H1 (cell line): ENCODE measurements around the gene USH1C. TPM values are rescaled to one million over a fixed set of nuclear protein-coding genes. Genes with fewer than 3 reads are reported as not detected.

Source experiments
- CTCF ChIA-PET: fragments of 300-600 bp; sonication (Branson Sonifier 250); formaldehyde crosslinking; loops from one replicate; lab custom pipeline; 2021; ENCODE audit not compliant: partially characterized antibody; lab: Charles Lee
- POLR2A ChIA-PET: fragments of 300-600 bp; sonication (Branson Sonifier 250); formaldehyde crosslinking; loops from one replicate; lab custom pipeline; 2021; ENCODE audit warnings: inconsistent platforms; ENCODE audit not compliant: partially characterized antibody; lab: Charles Lee
- DNase-seq, 2 experiments: peaks; one replicate each; pipeline versions ENCODE4 v3.0.0 to v3.0.0-alpha.2; 2010 to 2022; ENCODE audit warnings: low spot score in 2 of 2, low read depth in 1 of 2, mixed read lengths in 1 of 2
- FAIRE-seq: peaks from 2 replicates; lab custom pipeline; 2011; peaks lifted over from hg19 to GRCh38; lab: Jason Lieb, UNC
- H2AFZ ChIP-seq: 2 replicates; pipeline ENCODE4 v1.8.1; 2012; ENCODE audit warnings: low read length, inconsistent platforms
- H2AK5ac ChIP-seq: 2 replicates; pipeline ENCODE4 v1.6.1; 2013; ENCODE audit warnings: low read depth, low read length
- H2BK120ac ChIP-seq: replicated peaks from 2 replicates; pipeline ENCODE3; 2013; ENCODE audit warnings: low read depth, low read length, inconsistent platforms
- H2BK12ac ChIP-seq: 2 replicates; pipeline ENCODE4 v1.6.1; 2013; ENCODE audit warnings: low read depth, low read length
- H2BK15ac ChIP-seq: 2 replicates; pipeline ENCODE4 v1.6.1; 2013; ENCODE audit warnings: low read length
- H2BK20ac ChIP-seq: 2 replicates; pipeline ENCODE4 v1.6.1; 2013; ENCODE audit warnings: low read length
- H2BK5ac ChIP-seq: 2 replicates; pipeline ENCODE4 v1.6.1; 2013; ENCODE audit warnings: low read depth, low read length
- H3K14ac ChIP-seq: 2 replicates; pipeline ENCODE4 v1.6.1; 2013; ENCODE audit warnings: inconsistent platforms; ENCODE audit not compliant: insufficient read length
- H3K18ac ChIP-seq: 2 replicates; pipeline ENCODE4 v1.6.1; 2013; ENCODE audit warnings: low read length; ENCODE audit errors: extremely low read depth
- H3K23ac ChIP-seq: 2 replicates; pipeline ENCODE4 v1.6.1; 2013; ENCODE audit warnings: inconsistent platforms; ENCODE audit not compliant: insufficient read length
- H3K23me2 ChIP-seq: 2 replicates; pipeline ENCODE4 v1.6.1; 2013; ENCODE audit warnings: low read depth, low read length
- H3K27ac ChIP-seq: 2 replicates; pipeline ENCODE4 v1.6.1; 2011; ENCODE audit warnings: low read depth, low read length, inconsistent platforms
- H3K27me3 ChIP-seq, 4 experiments: replicated peaks in 1 of 4; 1 replicate in 1 of 4; 2 replicates in 3 of 4; pipeline versions ENCODE4 v1.6.1 to v1.8.1; 2011 to 2013; ENCODE audit warnings: low read length in 3 of 4, mild to moderate bottlenecking in 3 of 4, inconsistent platforms in 2 of 4, mixed read lengths in 2 of 4, moderate library complexity in 1 of 4; ENCODE audit not compliant: control insufficient read depth in 3 of 4, insufficient read depth in 3 of 4; ENCODE audit errors: extremely low read depth in 1 of 4
- H3K36me3 ChIP-seq, 4 experiments: 2 replicates each; pipeline versions ENCODE4 v1.6.1 to v1.8.1; 2011 to 2013; ENCODE audit warnings: mild to moderate bottlenecking in 4 of 4, low read length in 3 of 4, moderate library complexity in 2 of 4, control low read depth in 1 of 4, inconsistent platforms in 1 of 4; ENCODE audit not compliant: insufficient read depth in 4 of 4, control insufficient read depth in 2 of 4
- H3K4ac ChIP-seq: replicated peaks from 2 replicates; pipeline ENCODE3; 2013; ENCODE audit warnings: low read length, low read depth, mixed read lengths, inconsistent platforms; ENCODE audit not compliant: insufficient read length
- H3K4me1 ChIP-seq, 4 experiments: replicated peaks in 1 of 4; 1 replicate in 1 of 4; 2 replicates in 3 of 4; pipeline versions ENCODE4 v1.6.1 to v1.8.1; 2011 to 2013; ENCODE audit warnings: low read length in 3 of 4, inconsistent platforms in 2 of 4, mixed read lengths in 1 of 4; ENCODE audit not compliant: insufficient read depth in 4 of 4, control insufficient read depth in 3 of 4
- H3K4me2 ChIP-seq, 2 experiments: 2 replicates each; pipeline versions ENCODE4 v1.6.1 to v1.8.1; 2011 to 2013; ENCODE audit warnings: low read depth in 2 of 2, low read length in 2 of 2, control low read depth in 1 of 2, inconsistent platforms in 1 of 2, mild to moderate bottlenecking in 1 of 2; ENCODE audit not compliant: insufficient read depth in 1 of 2
- H3K4me3 ChIP-seq, 4 experiments: fragments of 200-600, 300-600 bp in 1 of 4; sonication (generic), shearing (Covaris generic), sonication (Bioruptor Twin) in 1 of 4; 2 replicates each; pipeline versions ENCODE4 v1.5.1 to v1.8.1; 2011 to 2016; ENCODE audit warnings: low read length in 4 of 4, low read depth in 3 of 4, control low read depth in 2 of 4, inconsistent platforms in 2 of 4, mild to moderate bottlenecking in 2 of 4, mixed read lengths in 1 of 4, moderate library complexity in 1 of 4; ENCODE audit not compliant: insufficient read depth in 2 of 4; ENCODE audit errors: extremely low read depth in 1 of 4
- H3K56ac ChIP-seq: replicated peaks from 2 replicates; pipeline ENCODE3; 2013; ENCODE audit warnings: low read depth, mild to moderate bottlenecking, mixed read lengths, low read length, inconsistent platforms; ENCODE audit not compliant: insufficient read length
- H3K79me1 ChIP-seq: 2 replicates; pipeline ENCODE4 v1.6.1; 2013; ENCODE audit warnings: low read depth, low read length, control low read depth
- H3K79me2 ChIP-seq, 2 experiments: 2 replicates each; pipeline versions ENCODE4 v1.6.1 to v1.8.1; 2012 to 2013; ENCODE audit warnings: low read length in 2 of 2, mild to moderate bottlenecking in 2 of 2, inconsistent platforms in 1 of 2; ENCODE audit not compliant: insufficient read depth in 2 of 2, control insufficient read depth in 1 of 2
- H3K9ac ChIP-seq, 4 experiments: replicated peaks in 1 of 4; 1 replicate in 1 of 4; 2 replicates in 3 of 4; pipeline versions ENCODE4 v1.6.1 to v1.8.1; 2011 to 2013; ENCODE audit warnings: low read depth in 3 of 4, low read length in 3 of 4, control low read depth in 2 of 4, mild to moderate bottlenecking in 2 of 4, moderate library complexity in 2 of 4, inconsistent platforms in 1 of 4; ENCODE audit errors: extremely low read depth in 1 of 4
- H3K9me3 ChIP-seq, 2 experiments: 2 replicates each; pipeline versions ENCODE4 v1.6.1 to v1.8.1; 2012 to 2013; ENCODE audit warnings: mild to moderate bottlenecking in 2 of 2, moderate library complexity in 2 of 2, control low read depth in 1 of 2, inconsistent platforms in 1 of 2, low read depth in 1 of 2, low read length in 1 of 2, mixed read lengths in 1 of 2; ENCODE audit not compliant: insufficient read depth in 2 of 2
- H4K20me1 ChIP-seq, 2 experiments: replicated peaks in 1 of 2; 2 replicates each; pipeline versions ENCODE3 to v1.8.1; 2011 to 2013; ENCODE audit warnings: inconsistent platforms in 2 of 2, low read length in 2 of 2, mild to moderate bottlenecking in 1 of 2; ENCODE audit not compliant: insufficient read depth in 2 of 2, control insufficient read depth in 1 of 2
- H4K5ac ChIP-seq: 2 replicates; pipeline ENCODE4 v1.6.1; 2013; ENCODE audit warnings: low read length, low read depth, mixed read lengths, inconsistent platforms; ENCODE audit not compliant: insufficient read length
- H4K8ac ChIP-seq: 2 replicates; pipeline ENCODE4 v1.8.0; 2013; ENCODE audit warnings: mild to moderate bottlenecking, moderate library complexity, low read length, inconsistent platforms; ENCODE audit not compliant: insufficient read depth; ENCODE audit errors: extremely low read depth
- H4K91ac ChIP-seq: replicated peaks from 2 replicates; pipeline ENCODE3; 2013; ENCODE audit warnings: low read length, mixed read lengths, inconsistent platforms; ENCODE audit not compliant: insufficient read length
- CBX5 ChIP-seq: fragments of 300-800, 300-1000 bp; sonication (generic); IDR thresholded peaks from 2 replicates; pipeline ENCODE4 v1.7.1; 2016; ENCODE audit warnings: antibody characterized with exemption, low read length, low read depth
- CHD2 ChIP-seq: IDR thresholded peaks from 2 replicates; pipeline ENCODE4 v1.6.1; 2012; ENCODE audit warnings: low read length, improper control_type of control experiment
- EZH2 ChIP-seq: fragments of 200-600 bp; sonication (generic); IDR thresholded peaks from 2 replicates; pipeline ENCODE4 v1.7.1; 2012; ENCODE audit warnings: low read depth, mild to moderate bottlenecking, moderate library complexity, low read length, inconsistent platforms; ENCODE audit not compliant: severe bottlenecking
- RNF2 ChIP-seq: fragments of 200-900, 300-1000 bp; sonication (generic); IDR thresholded peaks from 2 replicates; pipeline ENCODE4 v1.7.1; 2016; ENCODE audit warnings: borderline replicate concordance, low read depth, mild to moderate bottlenecking, antibody characterized with exemption, low read length; ENCODE audit not compliant: poor library complexity, severe bottlenecking; ENCODE audit errors: missing control alignments
- SIX5 ChIP-seq: IDR thresholded peaks from 2 replicates; pipeline ENCODE4 v1.6.1; 2011; ENCODE audit warnings: mild to moderate bottlenecking, low read depth, low read length
- SRF ChIP-seq: IDR thresholded peaks from 2 replicates; pipeline ENCODE4 v1.6.1; 2011; ENCODE audit warnings: mild to moderate bottlenecking, low read depth, low read length, moderate library complexity
- WGBS, 2 experiments: shearing (Covaris generic) in 1 of 2; methylation state at CpG; one replicate each; pipeline versions ENCODE4 v1.1.6 to v1.1.7; 2013 to 2015; ENCODE audit warnings: low lambda C conversion rate in 2 of 2, mixed read lengths in 2 of 2, inconsistent platforms in 1 of 2, low coverage in 1 of 2, missing lambda C conversion rate in 1 of 2; ENCODE audit not compliant: insufficient replicate concordance in 2 of 2, insufficient coverage in 1 of 2, insufficient read length in 1 of 2; ENCODE audit errors: extremely low coverage in 1 of 2, missing lambda C conversion rate in 1 of 2; 5-methylcytosine and 5-hydroxymethylcytosine counted together
- polyA plus RNA-seq, 7 experiments: library from polyadenylated mRNA; depleted of rRNA in 3 of 7; stranded (reverse) in 5 of 7; unstranded in 2 of 7; fragments of >200 nt in 5 of 7; fragments of 200-250 nt in 2 of 7; gene quantifications; 1 replicate in 5 of 7; 2 replicates in 1 of 7; 4 replicates in 1 of 7; pipeline versions ENCODE4 v1.2.1 to v1.2.3, GENCODE V29; 2011 to 2013; ENCODE audit warnings: missing spikeins in 2 of 7, mixed read lengths in 2 of 7
- total RNA-seq: library from RNA; stranded (reverse); fragmentation: NEBNext Ultra II Directional; extraction: Animal tissue kit (Norgen Biotek cat#: 25700); gene quantifications from 2 replicates; pipeline ENCODE4 v1.2.1, GENCODE V29; 2021
- TF ChIP-seq, protein P1 (sequence below): IDR thresholded peaks from 2 replicates; pipeline ENCODE4 v1.6.1; 2012; ENCODE audit warnings: inconsistent platforms

Gene USH1C
- total and polyA plus RNA-seq, 2 of the 8 experiments (the other 6 are each of a cell fraction or from before 2014, with no cell fraction given), result 1.3 to 1.6 TPM

DNA sequence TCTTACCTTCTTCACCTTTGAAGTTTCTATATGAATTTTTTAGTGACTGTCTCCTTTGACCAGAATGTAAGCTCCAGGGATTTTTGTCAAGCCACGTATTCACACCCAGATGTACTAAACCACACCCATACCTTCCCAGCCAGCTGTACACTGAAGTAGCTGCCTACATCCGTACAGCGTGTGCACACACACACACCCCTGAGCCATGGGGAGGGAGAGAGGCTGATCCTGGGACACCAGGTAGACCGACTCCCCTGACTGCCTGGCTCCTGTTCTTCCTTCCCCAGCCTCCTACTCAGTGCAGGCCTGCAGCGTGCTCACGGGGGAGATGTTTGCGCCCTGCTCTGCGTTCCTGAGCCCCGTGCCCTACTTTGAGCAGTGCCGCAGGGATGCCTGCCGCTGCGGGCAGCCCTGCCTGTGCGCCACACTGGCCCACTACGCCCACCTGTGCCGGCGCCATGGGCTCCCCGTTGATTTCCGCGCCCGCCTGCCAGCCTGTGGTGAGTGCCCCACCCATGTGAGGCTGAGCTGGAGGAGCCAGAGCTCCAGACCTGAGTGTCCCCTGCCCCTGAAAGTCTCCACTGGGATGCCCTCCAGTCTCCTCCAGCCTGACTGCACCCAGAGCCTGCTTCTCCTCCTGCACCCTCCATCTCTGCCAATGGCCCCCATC, 28.7 kb upstream of the USH1C start:
- TF ChIP-seq CHD2 (no peak), RNF2 (no peak), EZH2 (no peak), SIX5 (no peak), CBX5 (no peak), SRF (no peak)
- TF ChIP-seq, protein P1, sequence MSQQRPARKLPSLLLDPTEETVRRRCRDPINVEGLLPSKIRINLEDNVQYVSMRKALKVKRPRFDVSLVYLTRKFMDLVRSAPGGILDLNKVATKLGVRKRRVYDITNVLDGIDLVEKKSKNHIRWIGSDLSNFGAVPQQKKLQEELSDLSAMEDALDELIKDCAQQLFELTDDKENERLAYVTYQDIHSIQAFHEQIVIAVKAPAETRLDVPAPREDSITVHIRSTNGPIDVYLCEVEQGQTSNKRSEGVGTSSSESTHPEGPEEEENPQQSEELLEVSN, result no peak
- Histone ChIP-seq H3K14ac (no peak overlapping the region), H2BK5ac (no peak overlapping the region), H3K4me1 (peaks cover 0 to 6% (median 2%) of the 10 kb centered on the region in 4 experiments; a peak in 5 of 7 replicates), H3K23me2 (no peaks in the 10 kb centered on the region), H4K5ac (no peak overlapping the region), H2AK5ac (no peak overlapping the region), H2BK12ac (peak overlapping the region; percentile 33; the same call in 1 of the 2 replicates), H2BK20ac (no peak overlapping the region), H3K56ac (no peak overlapping the region), H3K18ac (no peak overlapping the region), H2BK15ac (no peak overlapping the region), H3K4me3 (no peak overlapping the region), H4K91ac (no peak overlapping the region), H2AFZ (no peak overlapping the region), H3K4me2 (no peak overlapping the region), H3K9me3 (no peaks in the 10 kb centered on the region), H3K4ac (no peak overlapping the region), H2BK120ac (no peak overlapping the region), H3K9ac (no peak overlapping the region), H3K27me3 (no peaks in the 10 kb centered on the region), H3K79me1 (no peaks in the 10 kb centered on the region), H3K27ac (no peak overlapping the region), H3K23ac (no peak overlapping the region), H3K79me2 (no peaks in the 10 kb centered on the region), H4K20me1 (peaks cover 0 to 10% of the 10 kb centered on the region in 2 experiments), H4K8ac (no peak overlapping the region), H3K36me3 (no peaks in the 10 kb centered on the region)
- WGBS, 2 experiments, result 94% methylated on average over 20 of the region's 20 CpGs; no CpG with 5 or more reads in 1 of the 2 experiments
- POLR2A ChIA-PET, result no interaction called here
- CTCF ChIA-PET, result interaction anchor here (0.9 to 2.2 kb wide), 3 partner anchors 9 to 158 kb away, joined by 3 to 18 read pairs (median 4); no protein-coding TSS in a partner anchor
- DNase-seq, result no peak
- no peak for FAIRE-seq
